OCI-LY7 (cell line): ENCODE data around the gene NSRP1. TPM values are rescaled to one million over a fixed set of nuclear protein-coding genes. Genes with fewer than 3 reads are reported as not detected.

ENCODE experiments used
- BruUV-seq: library from RNA; stranded (reverse); fragments of 400-500 nt; replicated peaks from 2 replicates; lab custom pipeline; 2021; lab: Mats Ljungman, UMichigan
- CTCF ChIA-PET: fragments of 300-600 bp; sonication (Branson Sonifier 250); formaldehyde crosslinking; loops from one replicate; lab custom pipeline; 2022; ENCODE audit warnings: antibody characterized with exemption; ENCODE audit not compliant: unreplicated experiment; lab: Charles Lee
- POLR2A ChIA-PET: fragments of 300-600 bp; sonication (Branson Sonifier 250); formaldehyde crosslinking; loops from one replicate; lab custom pipeline; 2022; ENCODE audit warnings: antibody characterized with exemption; lab: Charles Lee
- DNase-seq: peaks from one replicate; pipeline ENCODE4 v3.0.0-alpha.2; 2015; ENCODE audit warnings: low spot score
- H2AFZ ChIP-seq: fragments of 200-600 bp; sonication (generic), shearing (Covaris generic); 2 replicates; pipeline ENCODE4 v1.6.1; 2014; ENCODE audit warnings: mild to moderate bottlenecking, antibody characterized with exemption, low read length, moderate library complexity
- H3K27ac ChIP-seq: fragments of 200-600 bp; sonication (generic); 2 replicates; pipeline ENCODE4 v1.5.1; 2014; ENCODE audit warnings: mixed run types, low read depth, mild to moderate bottlenecking, moderate library complexity, low read length, inconsistent platforms; ENCODE audit not compliant: poor library complexity, severe bottlenecking
- H3K36me3 ChIP-seq: fragments of 200-600 bp; sonication (generic); 2 replicates; pipeline ENCODE4 v1.6.1; 2014; ENCODE audit warnings: mild to moderate bottlenecking, antibody characterized with exemption, low read length, moderate library complexity, mixed read lengths; ENCODE audit not compliant: insufficient read depth
- H3K4me1 ChIP-seq: fragments of 200-600 bp; sonication (generic); 2 replicates; pipeline ENCODE4 v1.5.1; 2014; ENCODE audit warnings: mild to moderate bottlenecking, low read length; ENCODE audit not compliant: insufficient read depth, poor library complexity, severe bottlenecking
- H3K4me2 ChIP-seq: fragments of 200-600 bp; sonication (generic); 2 replicates; pipeline ENCODE4 v1.6.1; 2014; ENCODE audit warnings: mild to moderate bottlenecking, low read length
- H3K4me3 ChIP-seq: fragments of 200-600 bp; sonication (generic); 2 replicates; pipeline ENCODE4 v1.5.1; 2014; ENCODE audit warnings: mild to moderate bottlenecking, low read depth, low read length; ENCODE audit not compliant: poor library complexity, severe bottlenecking
- H3K79me2 ChIP-seq: fragments of 200-600 bp; sonication (generic); 2 replicates; pipeline ENCODE4 v1.6.1; 2016; ENCODE audit warnings: low read depth, mild to moderate bottlenecking, low read length, moderate library complexity, mixed read lengths; ENCODE audit not compliant: insufficient read depth
- H3K9me2 ChIP-seq: fragments of 200-600 bp; sonication (generic); 2 replicates; pipeline ENCODE4 v1.6.1; 2016; ENCODE audit warnings: mild to moderate bottlenecking, low read length, mixed read lengths; ENCODE audit not compliant: insufficient read depth
- H3K9me3 ChIP-seq: fragments of 200-600 bp; sonication (generic); 2 replicates; pipeline ENCODE4 v1.6.1; 2014; ENCODE audit warnings: mild to moderate bottlenecking, mixed run types, low read length, mixed read lengths
- H4K20me1 ChIP-seq: fragments of 200-600 bp; sonication (generic); 2 replicates; pipeline ENCODE4 v1.6.1; 2014; ENCODE audit warnings: mild to moderate bottlenecking, antibody characterized with exemption, low read length, moderate library complexity, mixed read lengths; ENCODE audit not compliant: insufficient read depth
- CTCF ChIP-seq: fragments of 200-600 bp; sonication (generic); conservative IDR thresholded peaks from 2 replicates; pipeline ENCODE4 v1.5.1; 2014; ENCODE audit warnings: mild to moderate bottlenecking, antibody characterized with exemption, low read length, moderate library complexity, mixed read lengths
- EZH2phosphoT487 ChIP-seq: fragments of 200-600 bp; sonication (generic); IDR thresholded peaks from 2 replicates; pipeline ENCODE4 v1.6.1; 2018; ENCODE audit warnings: low read depth, borderline replicate concordance, mild to moderate bottlenecking, mixed run types, antibody characterized with exemption, low read length, moderate library complexity, mixed read lengths
- intact Hi-C: fragments of 100-400 bp; cut with micrococcal nuclease; formaldehyde crosslinking; loops from one replicate; pipeline ENCODE4 v1.10.0; 2022; ENCODE audit not compliant: unreplicated experiment
- total RNA-seq, 2 experiments: library from RNA; depleted of rRNA in 1 of 2; stranded (reverse); fragments of >200 nt in 1 of 2; shearing (Covaris generic) in 1 of 2; gene quantifications; 2 replicates each; pipeline ENCODE4 v1.2.3, GENCODE V29; 2014 to 2022

Gene NSRP1
- total RNA-seq, 2 experiments from 2014 or later = 18.6 to 44.1 TPM

GRCh38 chr17:30211371-30211770, 94.8 kb downstream of the NSRP1 start:
- H3K4me2 ChIP-seq = no peak overlapping the region
- no peaks in the 10 kb centered on the region for H3K9me2 ChIP-seq
- ChIA-PET POLR2A (no interaction called here), CTCF (no interaction called here)
- DNase-seq = no peak
- H3K27ac ChIP-seq = no peak overlapping the region
- H2AFZ ChIP-seq = no peak overlapping the region
- intact Hi-C loops = no loop called here
- no peak overlapping the region for H3K4me3 ChIP-seq
- no peaks in the 10 kb centered on the region for H4K20me1 ChIP-seq
- TF ChIP-seq EZH2phosphoT487 = no peak
- TF ChIP-seq CTCF = no peak
- BruUV-seq = no TSS peak
- H3K4me1 ChIP-seq = no peaks in the 10 kb centered on the region
- H3K79me2 ChIP-seq = no peaks in the 10 kb centered on the region
- no peaks in the 10 kb centered on the region for H3K36me3 ChIP-seq
- no peaks in the 10 kb centered on the region for H3K9me3 ChIP-seq

- CTCF ChIA-PET = no interaction called here
- no peaks in the 10 kb centered on the region for H4K20me1 ChIP-seq
- H3K9me2 ChIP-seq = no peaks in the 10 kb centered on the region
- intact Hi-C loops = no loop called here
- H3K27ac ChIP-seq = no peak overlapping the region
- H3K79me2 ChIP-seq = no peaks in the 10 kb centered on the region
- H3K4me1 ChIP-seq = no peaks in the 10 kb centered on the region
- BruUV-seq = no TSS peak
- no peaks in the 10 kb centered on the region for H3K36me3 ChIP-seq
- H2AFZ ChIP-seq = no peak overlapping the region
- H3K9me3 ChIP-seq = no peaks in the 10 kb centered on the region
- no peak overlapping the region for H3K4me3 ChIP-seq
- no peak overlapping the region for H3K4me2 ChIP-seq
- no peak for TF ChIP-seq EZH2phosphoT487
- TF ChIP-seq CTCF = no peak
- no peak for DNase-seq
- POLR2A ChIA-PET = interaction anchor here (1.1 kb wide), 1 partner anchor 116 kb away, joined by 3 read pairs; no protein-coding TSS in a partner anchor
Measured at GRCh38 chr17:30212750-30213149, 96.1 kb downstream of the NSRP1 start.

GRCh38 chr17:30217054-30217453, 100.4 kb downstream of the NSRP1 start:
- Histone ChIP-seq H3K27ac (no peak overlapping the region), H3K9me3 (no peaks in the 10 kb centered on the region), H3K4me3 (no peak overlapping the region), H3K36me3 (no peaks in the 10 kb centered on the region), H3K4me2 (no peak overlapping the region), H3K9me2 (no peaks in the 10 kb centered on the region), H2AFZ (no peak overlapping the region), H3K4me1 (no peaks in the 10 kb centered on the region), H4K20me1 (no peaks in the 10 kb centered on the region), H3K79me2 (no peaks in the 10 kb centered on the region)
- TF ChIP-seq CTCF = no peak
- no peak for TF ChIP-seq EZH2phosphoT487
- intact Hi-C loops = no loop called here
- CTCF ChIA-PET = no interaction called here
- DNase-seq = no peak
- no TSS peak for BruUV-seq
- POLR2A ChIA-PET = no interaction called here
